ENCODE measurements around the gene RAPGEF4.

- no peak for TF ChIP-seq CTCF (IDR thresholded peaks at IDR 0.05)
- no peak for TF ChIP-seq POLR2A (IDR thresholded peaks at IDR 0.05)
- TF ChIP-seq POLR2AphosphoS5 (IDR thresholded peaks at IDR 0.05) = no peak
Measured at GRCh38 chr2:172763079-172763478, 27.4 kb downstream of the RAPGEF4 start.

Measured in gastroesophageal sphincter (tissue), 3 donors.